SK-N-MC (cell line): ENCODE results near the gene KAZN.

Experiments used
- EZH2 ChIP-seq: fragments of 200-600 bp; sonication (generic); IDR thresholded peaks from one replicate; pipeline ENCODE4 v1.6.1; 2017; ENCODE audit warnings: antibody characterized with exemption
- POLR2AphosphoS5 ChIP-seq: IDR thresholded peaks from 2 replicates; pipeline ENCODE4 v1.6.1; 2012; ENCODE audit warnings: mild to moderate bottlenecking, low read depth, low read length, borderline replicate concordance

GRCh38 chr1:15027515-15027986 is 429.1 kb downstream of the KAZN start:
- TF ChIP-seq POLR2AphosphoS5 (no peak), EZH2 (no peak)
